Loucy (cell line): ENCODE results near the gene TGM5.

Experiments
- EZH2phosphoT487 ChIP-seq: fragments of 200-600 bp; IDR thresholded peaks from 2 replicates; pipeline ENCODE4 v1.6.1; 2018; ENCODE audit warnings: antibody characterized with exemption, mild to moderate bottlenecking, moderate library complexity, borderline replicate concordance
- TF ChIP-seq, protein P1 (sequence below): fragments of 200-600 bp; sonication (generic); conservative IDR thresholded peaks from 2 replicates; pipeline ENCODE4 v1.5.1; 2014; ENCODE audit warnings: mild to moderate bottlenecking, antibody characterized with exemption, low read length

DNA sequence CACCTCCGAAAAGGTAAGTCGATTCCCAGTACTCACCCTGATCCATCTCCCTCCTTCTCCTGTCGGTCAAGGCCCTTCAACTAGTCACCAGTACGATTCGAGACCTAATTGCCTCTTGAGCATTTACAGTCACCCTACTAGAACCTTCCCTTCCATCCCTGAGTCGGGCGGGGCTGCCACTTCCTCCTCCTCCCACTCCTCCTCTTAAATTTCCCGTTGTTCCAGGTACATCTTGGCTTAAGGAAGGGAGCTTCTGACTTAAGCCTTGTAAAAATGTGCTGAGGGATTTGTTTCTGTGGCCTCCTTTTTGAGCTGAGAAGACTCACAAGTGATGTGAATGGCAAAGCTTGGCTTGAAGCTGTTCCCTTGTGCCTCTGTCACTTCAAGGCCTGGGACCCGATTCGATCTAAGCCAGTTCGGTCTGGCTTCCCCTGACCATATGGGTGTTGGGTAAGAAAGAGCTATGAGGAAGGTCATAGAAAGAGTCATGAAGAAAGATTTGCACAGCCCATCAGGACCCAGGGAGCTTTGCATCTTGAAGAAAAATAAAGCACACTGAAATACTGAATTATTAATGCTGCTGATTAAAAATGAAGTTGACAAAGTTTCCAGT, 35.6 kb upstream of the TGM5 start, which contains the start of gene TGM7:
- TF ChIP-seq, protein P1, sequence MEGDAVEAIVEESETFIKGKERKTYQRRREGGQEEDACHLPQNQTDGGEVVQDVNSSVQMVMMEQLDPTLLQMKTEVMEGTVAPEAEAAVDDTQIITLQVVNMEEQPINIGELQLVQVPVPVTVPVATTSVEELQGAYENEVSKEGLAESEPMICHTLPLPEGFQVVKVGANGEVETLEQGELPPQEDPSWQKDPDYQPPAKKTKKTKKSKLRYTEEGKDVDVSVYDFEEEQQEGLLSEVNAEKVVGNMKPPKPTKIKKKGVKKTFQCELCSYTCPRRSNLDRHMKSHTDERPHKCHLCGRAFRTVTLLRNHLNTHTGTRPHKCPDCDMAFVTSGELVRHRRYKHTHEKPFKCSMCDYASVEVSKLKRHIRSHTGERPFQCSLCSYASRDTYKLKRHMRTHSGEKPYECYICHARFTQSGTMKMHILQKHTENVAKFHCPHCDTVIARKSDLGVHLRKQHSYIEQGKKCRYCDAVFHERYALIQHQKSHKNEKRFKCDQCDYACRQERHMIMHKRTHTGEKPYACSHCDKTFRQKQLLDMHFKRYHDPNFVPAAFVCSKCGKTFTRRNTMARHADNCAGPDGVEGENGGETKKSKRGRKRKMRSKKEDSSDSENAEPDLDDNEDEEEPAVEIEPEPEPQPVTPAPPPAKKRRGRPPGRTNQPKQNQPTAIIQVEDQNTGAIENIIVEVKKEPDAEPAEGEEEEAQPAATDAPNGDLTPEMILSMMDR: no peak
- TF ChIP-seq EZH2phosphoT487: no peak
